ENCODE results near the gene FOXP1. TPM values are rescaled to one million over a fixed set of nuclear protein-coding genes. Genes with fewer than 3 reads are reported as not detected.

FOXP1 gene
- total RNA-seq, 1 experiment from 2014 or later: 58.4 TPM

DNA sequence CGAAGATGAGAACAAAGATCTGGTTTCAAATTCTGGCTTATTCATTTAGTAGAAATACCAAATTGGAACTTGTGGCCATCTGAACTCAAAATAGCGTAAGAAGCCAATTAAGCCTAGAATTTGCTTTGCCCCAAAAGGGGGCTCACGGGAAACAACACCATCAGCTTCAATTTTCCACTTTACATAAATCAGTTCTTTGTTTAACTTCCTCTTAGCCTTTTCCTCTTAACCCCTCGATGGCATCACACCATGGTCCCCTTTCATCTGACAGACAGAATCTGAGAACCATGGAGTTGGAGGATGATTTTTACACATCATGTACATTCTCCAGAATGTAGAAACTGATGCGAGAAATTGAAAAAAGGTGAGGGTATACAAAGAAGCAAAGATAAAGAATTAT lies 207.0 kb downstream of the FOXP1 start:
- Histone ChIP-seq H3K9me3 (ENCODE audit: low read depth, low read length, poor library complexity, severe bottlenecking) (no peaks in the 10 kb centered on the region), H3K4me1 (ENCODE audit: insufficient read depth, low read length, poor library complexity, severe bottlenecking) (no peaks in the 10 kb centered on the region), H3K36me3 (ENCODE audit: insufficient read depth, low read length, poor library complexity, severe bottlenecking) (no peaks in the 10 kb centered on the region), H3K4me3 (ENCODE audit: low read depth, low read length, poor library complexity, severe bottlenecking) (no peak overlapping the region), H3K27me3 (replicated peaks; ENCODE audit: insufficient read depth, low read depth, low read length, poor library complexity) (no peaks in the 10 kb centered on the region), H3K27ac (ENCODE audit: low read depth, low read length, poor library complexity, severe bottlenecking) (no peak overlapping the region)
- ChIA-PET POLR2A (ENCODE audit: low non-redundant PET) (no interaction called here), CTCF (no interaction called here)
- TF ChIP-seq CTCF (conservative IDR thresholded peaks at IDR 0.05; ENCODE audit: low read depth, low read length): no peak
- no peak for TF ChIP-seq EZH2 (IDR thresholded peaks at IDR 0.05; ENCODE audit: borderline replicate concordance, low read depth, low read length, poor library complexity, severe bottlenecking)
- no peak for DNase-seq (ENCODE audit: low spot score)
- intact Hi-C loops (cut with micrococcal nuclease; ENCODE audit: unreplicated experiment): no loop called here
- no TSS peak for BruUV-seq (replicated peaks)

DNA sequence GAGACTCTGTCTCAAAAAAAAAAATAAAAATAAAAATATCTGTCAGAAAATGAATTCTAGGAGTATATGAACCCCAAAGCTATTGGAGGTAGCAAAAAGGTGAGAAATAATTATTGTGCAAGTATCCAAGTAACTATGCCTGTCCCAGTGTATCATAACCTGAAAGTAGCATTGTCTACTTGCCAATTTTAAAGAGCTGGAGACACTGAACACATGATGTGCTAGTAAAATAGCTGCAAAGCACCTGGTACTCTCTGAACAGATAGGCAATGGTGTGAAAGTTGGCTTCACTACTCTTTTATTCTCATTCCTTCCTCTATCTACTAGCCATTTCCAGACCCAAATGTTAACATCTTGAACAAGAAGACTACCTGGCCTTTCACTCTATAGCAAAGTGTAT lies 208.9 kb downstream of the FOXP1 start:
- no peaks in the 10 kb centered on the region for H3K36me3 ChIP-seq (ENCODE audit: insufficient read depth, low read length, poor library complexity, severe bottlenecking)
- no peak overlapping the region for H3K4me3 ChIP-seq (ENCODE audit: low read depth, low read length, poor library complexity, severe bottlenecking)
- H3K27ac ChIP-seq (ENCODE audit: low read depth, low read length, poor library complexity, severe bottlenecking): no peak overlapping the region
- DNase-seq (ENCODE audit: low spot score): no peak
- intact Hi-C loops (cut with micrococcal nuclease; ENCODE audit: unreplicated experiment): no loop called here
- no peaks in the 10 kb centered on the region for H3K27me3 ChIP-seq (replicated peaks; ENCODE audit: insufficient read depth, low read depth, low read length, poor library complexity)
- no peak for TF ChIP-seq CTCF (conservative IDR thresholded peaks at IDR 0.05; ENCODE audit: low read depth, low read length)
- no peak for TF ChIP-seq EZH2 (IDR thresholded peaks at IDR 0.05; ENCODE audit: borderline replicate concordance, low read depth, low read length, poor library complexity, severe bottlenecking)
- no peaks in the 10 kb centered on the region for H3K4me1 ChIP-seq (ENCODE audit: insufficient read depth, low read length, poor library complexity, severe bottlenecking)
- CTCF ChIA-PET: no interaction called here
- BruUV-seq (replicated peaks): no TSS peak
- H3K9me3 ChIP-seq (ENCODE audit: low read depth, low read length, poor library complexity, severe bottlenecking): no peaks in the 10 kb centered on the region
- POLR2A ChIA-PET (ENCODE audit: low non-redundant PET): no interaction called here

DNA sequence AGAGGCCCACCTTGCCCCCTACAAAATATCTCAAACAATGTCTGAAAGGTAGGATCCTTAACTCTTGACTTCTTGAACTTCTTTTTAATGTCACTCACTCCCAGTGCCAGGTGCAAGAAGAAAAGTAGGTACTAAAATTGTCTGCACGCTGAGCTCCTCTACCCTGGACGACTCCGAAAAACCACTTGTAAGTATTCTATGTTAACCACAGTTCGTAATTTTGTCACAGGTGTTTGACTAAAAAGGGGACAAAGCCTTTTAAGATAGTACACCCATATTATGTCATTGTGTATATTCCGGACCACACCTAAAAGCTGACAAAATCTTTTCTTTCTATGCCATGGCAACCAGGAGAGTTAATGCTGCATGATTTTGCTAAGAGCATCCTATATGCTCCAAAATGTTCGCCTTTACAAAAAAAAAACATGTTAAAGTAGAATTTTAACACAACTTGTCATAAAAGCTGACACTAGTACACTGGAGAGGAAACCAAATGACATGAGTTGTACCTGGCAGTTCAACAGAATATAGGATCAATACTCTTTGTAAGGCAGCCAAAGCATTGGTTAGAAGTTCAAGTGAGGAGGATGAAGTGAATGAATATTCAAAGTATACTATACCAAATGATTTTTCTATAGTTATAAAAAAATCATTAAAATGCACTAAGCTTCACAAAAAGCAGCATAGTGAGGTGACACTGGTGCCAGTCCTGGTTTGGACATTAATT lies 210.5 kb downstream of the FOXP1 start:
- TF ChIP-seq EZH2 (IDR thresholded peaks at IDR 0.05; ENCODE audit: borderline replicate concordance, low read depth, low read length, poor library complexity, severe bottlenecking) (no peak), CTCF (conservative IDR thresholded peaks at IDR 0.05; ENCODE audit: low read depth, low read length) (no peak)
- Histone ChIP-seq H3K4me3 (ENCODE audit: low read depth, low read length, poor library complexity, severe bottlenecking) (no peak overlapping the region), H3K36me3 (ENCODE audit: insufficient read depth, low read length, poor library complexity, severe bottlenecking) (no peaks in the 10 kb centered on the region), H3K4me1 (ENCODE audit: insufficient read depth, low read length, poor library complexity, severe bottlenecking) (no peaks in the 10 kb centered on the region), H3K27me3 (replicated peaks; ENCODE audit: insufficient read depth, low read depth, low read length, poor library complexity) (no peaks in the 10 kb centered on the region), H3K27ac (ENCODE audit: low read depth, low read length, poor library complexity, severe bottlenecking) (no peak overlapping the region), H3K9me3 (ENCODE audit: low read depth, low read length, poor library complexity, severe bottlenecking) (no peaks in the 10 kb centered on the region)
- ChIA-PET POLR2A (ENCODE audit: low non-redundant PET) (no interaction called here), CTCF (no interaction called here)
- intact Hi-C loops (cut with micrococcal nuclease; ENCODE audit: unreplicated experiment): no loop called here
- no TSS peak for BruUV-seq (replicated peaks)
- no peak for DNase-seq (ENCODE audit: low spot score)
